GM21786 (cell line): ENCODE results near the gene RASL10B.

Experiments used
- ATAC-seq: cut with Tn5 transposase; IDR thresholded peaks from one replicate; pipeline ENCODE4 v1.9.1; 2021; ENCODE audit not compliant: unreplicated experiment

Gene RASL10B

DNA sequence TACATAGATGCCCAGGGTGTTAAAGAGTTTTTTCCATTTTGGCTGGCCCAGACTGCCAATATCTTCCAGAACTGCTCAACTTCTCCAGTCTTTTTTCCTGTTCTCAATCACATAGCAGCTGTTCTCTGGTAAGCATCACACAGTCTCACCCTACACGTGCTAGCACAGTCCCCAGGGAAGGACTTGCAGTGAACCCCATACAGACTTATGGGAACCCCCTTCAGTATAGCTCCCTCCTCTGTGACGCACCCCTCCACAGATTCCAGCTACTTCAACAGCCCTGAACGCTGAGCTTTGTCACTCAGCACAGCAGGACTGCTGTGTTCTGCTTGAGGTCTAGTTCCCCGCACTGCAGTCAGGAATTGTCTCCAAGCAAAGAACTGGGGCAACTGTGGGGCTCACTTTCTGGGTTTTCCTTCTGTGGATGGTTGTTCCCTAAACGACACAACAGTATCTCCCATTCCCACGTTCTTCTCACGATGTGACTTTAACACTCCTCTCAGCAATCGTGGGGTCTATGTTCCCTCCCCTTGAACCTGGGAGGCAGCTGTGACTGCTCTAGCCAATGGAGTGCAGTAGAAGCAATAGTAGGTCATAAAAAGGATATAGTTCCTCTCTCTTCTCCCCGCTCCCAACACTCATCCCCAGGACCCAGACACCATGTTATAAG is 60.4 kb downstream of the RASL10B start:
- ATAC-seq, result no peak
